SIG-M5 treated with dmso at 0.1 percent for 504 hours (cell line): ENCODE results near the gene ROCK1.
"Not testable (repeated sequence)": the region's sequence is repeated elsewhere in the genome, so short reads cannot be mapped to it uniquely, and the experiment has no call there.

ENCODE experiments used
- DNase-seq: peaks from one replicate; lab custom pipeline; 2025; ENCODE audit not compliant: unreplicated experiment; lab: John Stamatoyannopoulos, UW

The ROCK1 gene

GRCh38 chr18:21111346-21112139 lies at the start of gene ROCK1:
TSS of gene ROCK1 (minus strand) at chr18:21111813. CDS start at chr18:21110910, 903 bp downstream.
- DNase-seq, result peak; percentile 98

- no peak for DNase-seq
These were observed 43.8 kb upstream of the ROCK1 start for GRCh38 chr18:21155443-21155842.

- no peak for DNase-seq
These were observed 34.4 kb upstream of the ROCK1 start for GRCh38 chr18:21146016-21146415.

GRCh38 chr18:21145371-21145770 lies 33.8 kb upstream of the ROCK1 start:
- DNase-seq, result no peak

GRCh38 chr18:21141668-21142422 lies 30.2 kb upstream of the ROCK1 start:
- no peak for DNase-seq

- not testable (repeated sequence) for DNase-seq
These were observed 26.3 kb upstream of the ROCK1 start for GRCh38 chr18:21137719-21138488.

GRCh38 chr18:21134895-21135294 lies 23.3 kb upstream of the ROCK1 start:
- DNase-seq, result peak; percentile 47

- DNase-seq, result no peak
These were observed 20.8 kb upstream of the ROCK1 start for GRCh38 chr18:21132398-21132918.

- DNase-seq, result no peak
These were observed 20.1 kb upstream of the ROCK1 start for GRCh38 chr18:21131698-21132227.

- no peak for DNase-seq
These were observed 18.1 kb upstream of the ROCK1 start for GRCh38 chr18:21129566-21130216.

GRCh38 chr18:21123290-21123926 lies 11.8 kb upstream of the ROCK1 start:
- DNase-seq, result no peak

- DNase-seq, result no peak
These were observed 7.2 kb upstream of the ROCK1 start for GRCh38 chr18:21118806-21119205.

GRCh38 chr18:21117409-21118131 lies 6.0 kb upstream of the ROCK1 start:
- DNase-seq, result peak; percentile 81

GRCh38 chr18:21115519-21116411 lies 4.2 kb upstream of the ROCK1 start:
- DNase-seq, result peak; percentile 37

GRCh38 chr18:21112543-21113105 lies 1.0 kb upstream of the ROCK1 start:
- DNase-seq, result no peak

- DNase-seq, result no peak
These were observed 494 bp upstream of the ROCK1 start for GRCh38 chr18:21112140-21112473.

- DNase-seq, result peak; percentile 55
These were observed 784 bp downstream of the ROCK1 start for GRCh38 chr18:21110713-21111345.
